Measurements from ENCODE around the gene SYNE4. TPM values are rescaled to one million over a fixed set of nuclear protein-coding genes. Genes with fewer than 3 reads are reported as not detected.
"Not testable (repeated sequence)": the region's sequence is repeated elsewhere in the genome, so short reads cannot be mapped to it uniquely, and the experiment has no call there.

Gene SYNE4
- not detected for total RNA-seq

- no peak for DNase-seq
These were observed at the start of gene SYNE4 for GRCh38 chr19:36008336-36008978. SYNE4 (minus strand) TSS chr19:36008813; CDS start chr19:36008681, 132 bp downstream.

GRCh38 chr19:36054733-36055686 lies 46.4 kb upstream of the SYNE4 start, which contains the start of gene WDR62:
WDR62 (plus strand) TSS chr19:36054897; CDS start chr19:36054972, 75 bp downstream.
- no peak for DNase-seq

GRCh38 chr19:36054119-36054732 lies 45.6 kb upstream of the SYNE4 start, which contains the start of gene THAP8:
THAP8 (minus strand) TSS chr19:36054285; CDS start chr19:36054217, 68 bp downstream.
- DNase-seq, result peak; percentile 100

GRCh38 chr19:36051637-36052036 lies 43.0 kb upstream of the SYNE4 start:
- no peak for DNase-seq

GRCh38 chr19:36051236-36051635 lies 42.6 kb upstream of the SYNE4 start:
- no peak for DNase-seq

- DNase-seq, result no peak
These were observed 40.6 kb upstream of the SYNE4 start for GRCh38 chr19:36049080-36049698.

- no peak for DNase-seq
These were observed 39.2 kb upstream of the SYNE4 start for GRCh38 chr19:36047835-36048234.

- DNase-seq, result no peak
These were observed 37.9 kb upstream of the SYNE4 start for GRCh38 chr19:36046443-36047050.

GRCh38 chr19:36043952-36044351 lies 35.3 kb upstream of the SYNE4 start:
- no peak for DNase-seq

GRCh38 chr19:36041831-36042230 lies 33.2 kb upstream of the SYNE4 start:
- DNase-seq, result no peak

GRCh38 chr19:36041092-36041491 lies 32.5 kb upstream of the SYNE4 start:
- not testable (repeated sequence) for DNase-seq

- DNase-seq, result no peak
These were observed 31.9 kb upstream of the SYNE4 start for GRCh38 chr19:36040495-36040894.

- DNase-seq, result peak; percentile 20
These were observed 23.9 kb upstream of the SYNE4 start, which contains the start of gene CLIP3 for GRCh38 chr19:36032251-36033104. CLIP3 (minus strand) TSS chr19:36032873; CDS start chr19:36032357, 516 bp downstream.

GRCh38 chr19:36031308-36031707 lies 22.7 kb upstream of the SYNE4 start:
- no peak for DNase-seq

GRCh38 chr19:36030264-36031148 lies 21.9 kb upstream of the SYNE4 start:
- no peak for DNase-seq

GRCh38 chr19:36028313-36029041 lies 19.9 kb upstream of the SYNE4 start:
- DNase-seq, result no peak

GRCh38 chr19:36027696-36028095 lies 19.1 kb upstream of the SYNE4 start:
- no peak for DNase-seq

GRCh38 chr19:36026091-36026876 lies 17.7 kb upstream of the SYNE4 start:
- no peak for DNase-seq
